HG03139 (cell line): ENCODE measurements around the gene PRKAG1.
"Not testable (repeated sequence)": the region's sequence is repeated elsewhere in the genome, so short reads cannot be mapped to it uniquely, and the experiment has no call there.

ENCODE experiments used
- ATAC-seq: cut with Tn5 transposase; IDR thresholded peaks from one replicate; pipeline ENCODE4 v1.9.1; 2021; ENCODE audit not compliant: unreplicated experiment

The PRKAG1 gene

GRCh38 chr12:49018261-49019119 is at the start of gene PRKAG1:
PRKAG1 (minus strand) TSS chr12:49018776; CDS start chr12:49018740, 36 bp downstream.
- peak; percentile 86 for ATAC-seq

DNA sequence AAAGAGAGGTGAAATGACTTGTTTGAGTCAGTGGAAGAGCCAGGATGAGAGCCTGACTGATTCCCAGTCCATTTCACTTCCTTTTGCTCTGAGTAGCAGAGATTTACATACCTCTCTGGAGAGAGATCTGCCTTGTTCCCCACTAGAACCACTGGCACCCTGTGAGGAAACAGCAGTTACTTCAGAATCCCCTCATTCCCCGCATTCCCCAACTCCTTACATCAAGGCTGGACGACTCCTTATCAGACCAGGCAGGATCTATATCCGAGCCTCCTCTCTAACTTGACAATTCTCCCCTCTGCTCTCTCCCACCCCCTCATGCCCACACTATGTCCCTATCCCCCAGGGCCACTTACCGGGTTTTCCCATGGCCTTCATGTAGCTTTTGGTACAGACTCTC is 47.5 kb upstream of the PRKAG1 start:
- no peak for ATAC-seq

GRCh38 chr12:49064767-49065152 is 46.2 kb upstream of the PRKAG1 start:
- ATAC-seq = no peak

DNA sequence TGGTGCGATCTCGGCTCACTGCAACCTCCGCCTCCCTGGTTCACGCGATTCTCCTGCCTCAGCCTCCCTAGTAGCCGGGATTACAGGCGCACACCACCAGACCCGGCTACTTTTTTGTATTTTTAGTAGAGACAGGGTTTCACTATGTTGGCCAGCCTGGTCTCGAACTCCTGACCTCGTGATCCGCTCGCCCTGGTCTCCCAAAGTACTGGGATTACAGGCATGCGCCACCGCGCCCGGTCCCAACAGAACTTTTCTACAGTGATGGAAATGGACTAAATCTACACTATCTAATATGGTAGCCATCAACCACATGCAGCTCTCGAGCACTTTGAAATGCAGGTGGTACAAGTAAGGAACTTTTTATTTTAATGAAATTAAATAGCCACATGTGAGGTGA is 43.3 kb upstream of the PRKAG1 start:
- ATAC-seq = not testable (repeated sequence)

DNA sequence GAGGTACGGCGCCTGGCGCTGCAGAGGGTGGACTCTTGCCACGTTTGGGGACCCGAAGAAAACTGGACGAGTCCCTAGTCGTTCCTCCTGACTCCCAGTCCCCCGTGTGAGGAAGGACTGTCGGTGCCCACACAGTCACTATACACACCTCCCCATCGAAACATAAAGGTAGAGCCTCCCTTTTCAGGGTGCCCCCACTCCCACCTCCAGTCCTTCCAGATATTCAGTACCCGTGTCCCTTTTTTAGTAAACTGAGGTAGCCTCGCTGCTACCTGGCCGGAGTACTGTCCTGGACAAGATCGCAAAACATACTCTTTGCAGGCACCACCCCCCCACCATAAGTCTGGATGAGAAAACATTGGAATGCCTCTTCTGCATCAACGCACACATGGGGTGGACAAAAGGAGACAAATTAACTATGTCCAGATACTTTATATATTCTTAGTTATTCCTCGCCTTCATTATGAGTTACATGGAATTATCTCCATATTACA is 42.6 kb upstream of the PRKAG1 start:
- no peak for ATAC-seq

DNA sequence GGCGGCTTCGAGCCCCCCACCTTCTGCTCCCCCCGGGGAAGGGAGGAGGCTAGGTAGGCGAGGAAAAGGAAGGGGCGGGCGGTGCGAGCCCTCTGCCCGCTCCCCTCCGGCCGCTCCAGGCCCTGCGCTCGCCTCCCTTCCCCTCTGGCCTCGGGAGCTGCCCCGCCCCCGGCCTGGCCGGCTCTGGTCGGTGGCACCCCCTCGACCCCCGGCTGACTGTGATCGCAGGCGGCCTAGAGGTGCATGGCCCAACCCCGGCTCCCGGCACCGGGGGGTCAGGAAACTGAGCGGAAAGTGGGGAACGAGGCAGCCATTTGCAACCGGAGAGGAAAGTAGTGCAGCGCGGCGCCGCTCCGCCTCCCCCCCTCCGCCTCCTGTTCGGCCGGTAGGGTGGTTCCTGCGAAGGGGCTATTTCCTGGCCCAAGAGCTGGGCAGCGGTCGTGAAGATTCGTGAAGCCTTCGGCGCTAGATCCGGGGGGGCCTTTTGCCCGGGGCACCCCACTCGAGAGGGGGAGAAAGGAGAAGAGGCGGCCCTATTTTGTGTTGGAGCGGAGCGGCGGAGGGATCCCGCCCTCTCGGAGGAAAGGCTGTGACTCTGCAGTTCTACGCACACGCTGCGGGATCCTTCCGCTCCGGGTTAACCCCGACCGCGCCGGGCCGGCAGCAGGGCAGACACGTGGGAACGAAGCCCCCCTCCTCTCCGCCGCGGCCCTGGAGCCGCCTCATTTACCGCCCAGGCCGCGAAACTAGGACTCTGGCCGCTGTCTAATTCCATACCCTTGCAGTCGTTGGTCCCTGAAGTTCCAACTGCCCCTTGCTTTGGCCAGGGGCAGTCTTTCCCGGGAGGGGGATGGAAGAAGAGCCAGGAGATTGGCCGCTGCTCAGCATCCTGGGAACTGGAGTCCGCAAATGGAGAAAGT is 41.9 kb upstream of the PRKAG1 start, which contains the start of gene KMT2D:
KMT2D (minus strand) TSS at position 558 of the 920 bp plus-strand sequence. CDS start 5,470 bp downstream, outside the sequence.
- ATAC-seq = no peak

DNA sequence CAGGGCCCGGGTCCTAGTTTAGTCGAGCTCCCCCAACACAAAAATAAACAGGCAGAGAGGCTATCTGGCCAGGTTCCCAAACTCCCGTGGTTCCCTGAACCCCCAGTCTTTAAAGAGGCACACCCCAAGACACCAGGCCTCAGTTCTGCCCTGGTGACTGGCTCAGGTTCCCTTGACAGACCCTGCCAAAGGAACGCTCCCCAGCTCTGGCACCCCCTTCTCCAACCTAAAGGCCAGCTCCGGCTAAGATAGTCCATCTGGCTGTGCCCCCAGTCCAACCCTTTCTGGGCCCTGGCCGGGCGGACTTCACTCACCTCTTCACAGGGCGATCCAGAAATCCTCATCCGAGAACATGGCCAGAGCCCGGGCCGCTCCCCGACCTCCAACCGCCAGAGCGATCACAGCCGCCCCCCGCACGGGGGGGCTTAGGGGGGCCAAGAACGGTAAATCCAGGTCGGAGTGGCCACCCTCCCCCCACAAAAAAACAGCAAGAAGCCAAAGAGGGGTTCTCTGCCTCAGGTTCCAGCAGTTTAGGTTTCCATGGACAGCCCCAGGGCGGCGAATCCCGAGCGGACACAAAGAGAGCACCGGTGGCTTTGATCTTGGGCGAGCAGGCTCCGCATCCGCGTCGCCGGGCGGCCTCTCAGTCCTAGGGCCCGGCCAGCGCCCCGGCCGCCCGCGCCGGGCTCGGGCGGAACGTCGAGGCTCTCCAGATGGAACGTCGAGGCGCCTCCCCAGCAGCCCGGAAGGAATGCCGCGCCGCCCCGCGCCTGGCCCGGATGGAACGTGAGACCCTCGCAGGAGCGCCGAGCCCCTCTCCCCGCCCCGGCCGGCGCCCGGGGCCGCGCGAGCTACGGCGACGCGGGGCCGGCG is 41.0 kb upstream of the PRKAG1 start:
- ATAC-seq = no peak

DNA sequence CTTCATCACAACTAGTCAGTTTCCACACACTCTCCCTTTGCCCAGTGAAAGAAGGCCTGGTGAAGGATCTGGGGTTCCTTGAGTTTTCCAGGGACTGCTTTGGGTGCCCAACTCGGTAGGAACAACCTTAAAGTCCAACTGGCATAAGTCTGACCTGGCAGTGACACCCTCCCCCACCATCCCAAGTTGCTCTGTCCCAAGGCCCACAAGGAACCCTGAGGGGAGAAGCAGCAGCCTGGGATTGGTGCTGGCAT is 40.4 kb upstream of the PRKAG1 start:
- no peak for ATAC-seq

DNA sequence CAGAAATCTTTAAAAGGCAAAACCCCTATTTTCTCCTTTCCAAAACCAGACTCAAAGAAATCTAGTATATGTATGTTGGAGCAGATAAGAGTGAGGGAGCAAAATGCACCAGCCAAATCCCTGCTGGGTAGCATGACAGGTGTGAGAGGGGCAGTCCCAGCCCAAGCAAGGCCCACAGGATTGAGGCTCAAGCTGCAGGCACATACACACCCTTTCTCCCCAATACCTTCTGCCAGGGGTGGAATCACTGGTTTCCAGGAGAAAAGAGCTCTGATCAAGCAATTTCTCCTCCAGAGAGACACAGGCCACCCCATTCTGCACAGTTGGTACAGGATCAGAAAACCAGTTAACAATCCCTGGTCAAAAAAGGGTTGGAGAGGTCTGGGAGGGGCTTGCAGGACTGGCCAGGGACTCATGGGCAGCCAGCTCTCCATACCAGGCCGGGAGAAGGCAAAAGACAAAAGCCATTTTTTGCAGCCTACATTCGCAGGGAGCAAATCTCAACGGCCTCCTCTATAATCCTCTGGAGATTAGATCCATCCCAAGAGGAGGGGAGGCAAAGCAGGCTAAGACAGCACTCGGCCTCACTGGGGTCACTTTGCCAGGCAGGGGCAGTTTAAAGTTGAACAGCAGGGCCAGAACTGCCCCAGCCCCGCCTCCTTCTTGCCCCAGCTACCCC is 39.9 kb upstream of the PRKAG1 start:
- ATAC-seq = no peak

- ATAC-seq = no peak
Observed at GRCh38 chr12:49057888-49058287, 39.3 kb upstream of the PRKAG1 start.

DNA sequence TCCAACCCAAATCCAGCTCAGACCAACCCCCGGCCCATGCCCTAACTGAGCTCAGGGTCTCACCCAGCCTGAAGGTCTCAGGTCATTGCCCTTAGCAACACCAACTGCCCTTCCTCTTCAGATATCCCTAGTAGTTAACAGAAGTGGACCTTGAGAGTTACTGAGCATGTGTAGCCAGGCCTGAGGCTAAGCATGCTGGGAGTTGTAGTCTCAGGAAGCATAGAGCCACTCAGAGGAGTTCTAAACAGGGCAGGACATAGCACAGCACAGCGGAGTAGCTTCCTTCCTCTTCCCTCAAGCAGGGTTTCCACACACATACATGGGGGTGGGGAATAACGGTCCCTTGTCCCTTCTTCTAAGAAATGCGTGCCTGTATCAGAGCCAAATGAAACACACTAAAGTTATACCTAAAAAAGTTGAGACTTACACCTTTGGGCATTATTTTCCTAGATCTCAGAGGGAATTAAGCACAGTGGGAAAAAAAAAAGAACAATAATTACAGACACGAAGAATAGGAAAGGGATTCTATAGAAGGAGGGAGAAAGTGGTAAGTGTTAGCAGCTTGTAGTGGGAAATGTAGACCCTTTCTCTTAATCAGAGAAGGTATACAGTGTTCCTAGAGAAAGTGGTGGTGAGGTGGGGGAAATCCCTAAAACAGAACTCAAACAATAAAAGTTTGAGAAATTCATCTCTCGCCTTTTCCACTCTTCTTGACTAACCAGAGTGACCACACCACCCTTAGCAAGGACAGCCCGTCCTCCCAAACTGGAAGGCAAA is 37.6 kb upstream of the PRKAG1 start:
- peak; percentile 59 for ATAC-seq

DNA sequence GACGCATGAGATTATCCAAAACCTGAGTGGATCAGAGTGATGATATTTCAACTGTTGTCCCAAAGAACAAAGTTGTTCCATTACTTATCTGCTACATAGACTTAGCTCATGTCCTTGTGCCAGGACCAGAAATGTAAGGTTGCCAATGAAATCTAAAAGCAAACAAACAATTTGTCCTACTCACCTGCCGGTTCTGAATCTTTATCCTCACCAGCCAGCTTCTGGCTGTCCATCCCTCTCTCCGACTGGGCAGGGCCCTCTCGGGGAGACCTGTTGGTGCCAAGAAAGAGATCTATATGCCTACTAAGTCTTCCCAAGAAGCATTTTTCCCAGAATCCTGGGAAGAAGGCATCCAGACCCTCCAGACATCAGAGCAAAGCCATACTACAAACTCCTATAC is 36.5 kb upstream of the PRKAG1 start:
- no peak for ATAC-seq

DNA sequence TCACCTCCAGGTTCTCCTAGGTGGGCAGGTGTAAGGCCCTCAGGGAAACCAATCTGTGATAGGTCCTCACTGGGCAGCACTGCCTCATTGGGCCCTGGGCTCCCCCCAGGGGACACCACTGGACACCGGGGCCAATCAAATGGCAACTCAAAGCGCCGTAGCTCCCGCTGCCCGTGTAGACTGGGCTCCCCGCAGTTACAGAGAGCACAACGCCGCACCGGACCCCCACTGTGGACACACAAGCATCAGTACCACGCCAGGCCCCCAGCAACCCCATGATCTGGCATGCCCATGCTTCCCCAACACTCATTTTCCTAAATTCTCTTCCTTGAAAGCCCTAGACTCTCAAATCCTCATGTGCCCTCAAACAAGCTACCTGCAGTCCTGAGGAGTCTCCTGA is 35.9 kb upstream of the PRKAG1 start:
- ATAC-seq = no peak

GRCh38 chr12:49054096-49054495 is 35.5 kb upstream of the PRKAG1 start:
- no peak for ATAC-seq

- no peak for ATAC-seq
Observed at GRCh38 chr12:49052451-49053208, 34.1 kb upstream of the PRKAG1 start.

- ATAC-seq = no peak
Observed at GRCh38 chr12:49051777-49052438, 33.3 kb upstream of the PRKAG1 start.

DNA sequence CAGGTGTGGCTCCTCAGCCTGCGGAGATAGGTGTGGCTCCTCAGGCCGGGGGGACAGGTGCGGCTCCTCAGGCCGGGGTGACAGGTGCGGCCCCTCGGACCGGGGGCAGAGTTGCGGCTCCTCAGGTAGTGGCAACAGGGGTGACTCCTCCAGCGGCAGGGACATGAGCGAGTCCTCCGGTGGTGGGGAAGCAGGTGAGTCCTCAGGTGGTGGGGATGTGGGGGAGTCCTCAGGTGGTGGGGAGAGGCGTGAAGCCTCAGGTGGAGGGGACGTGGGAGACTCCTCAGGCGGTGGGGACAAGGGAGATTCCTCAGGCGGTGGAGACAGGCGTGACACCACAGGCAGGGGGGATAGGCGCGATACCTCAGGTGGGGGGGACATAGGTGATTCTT is 32.8 kb upstream of the PRKAG1 start:
- ATAC-seq = no peak
